ENCODE results near the gene IRAK2.

GRCh38 chr3:10268930-10269329 lies 104.2 kb downstream of the IRAK2 start:
- TF ChIP-seq CTCF (conservative IDR thresholded peaks at IDR 0.05): no peak
- TF ChIP-seq ZFX (IDR thresholded peaks at IDR 0.05): no peak
